GM10248 (cell line): ENCODE measurements around the gene SPI1.

ENCODE experiments used
- CTCF ChIA-PET: fragments of 300-600 bp; sonication (Branson Sonifier 250); formaldehyde crosslinking; extraction: SDS; loops from one replicate; lab custom pipeline; 2021; ENCODE audit warnings: antibody characterized with exemption; lab: Yijun Ruan, JAX
- POLR2A ChIA-PET: fragments of 350-650 bp; sonication (Branson Sonifier 250); formaldehyde crosslinking; extraction: SDS; loops from one replicate; lab custom pipeline; 2020; ENCODE audit warnings: antibody characterized with exemption; lab: Yijun Ruan, JAX
- DNase-seq: peaks from one replicate; pipeline ENCODE4 v3.0.0; 2012; ENCODE audit errors: extremely low spot score
- CTCF ChIP-seq: IDR thresholded peaks from 2 replicates; pipeline ENCODE4 v1.5.1; 2012; ENCODE audit warnings: mild to moderate bottlenecking, low read depth; ENCODE audit errors: extremely low read depth, missing control alignments, control extremely low read depth

SPI1 gene

GRCh38 chr11:47353978-47354774 is 24.2 kb downstream of the SPI1 start:
- no peak for TF ChIP-seq CTCF
- DNase-seq, result no peak
- ChIA-PET POLR2A (no interaction called here), CTCF (interaction anchor here (0.6 to 1.0 kb wide), 2 partner anchors 27 to 32 kb away, joined by 3 read pairs; no protein-coding TSS in a partner anchor)

GRCh38 chr11:47352556-47352955 is 25.8 kb downstream of the SPI1 start, which contains the start of gene MYBPC3:
Gene MYBPC3, minus strand, starts transcription at chr11:47352702. Its CDS starts 55 bp downstream, at chr11:47352647.
- ChIA-PET CTCF (interaction anchor here (1.1 to 1.2 kb wide), 2 partner anchors 22 to 23 kb away, joined by 3 read pairs; no protein-coding TSS in a partner anchor), POLR2A (no interaction called here)
- no peak for TF ChIP-seq CTCF
- no peak for DNase-seq

- ChIA-PET CTCF (interaction anchor here (1.1 to 1.2 kb wide), 3 partner anchors 22 to 58 kb away, joined by 3 read pairs; no protein-coding TSS in a partner anchor), POLR2A (no interaction called here)
- DNase-seq, result no peak
These were observed 26.9 kb downstream of the SPI1 start for GRCh38 chr11:47351156-47352126.

GRCh38 chr11:47350315-47350714 is 28.0 kb downstream of the SPI1 start:
- TF ChIP-seq CTCF, result no peak
- no peak for DNase-seq
- ChIA-PET POLR2A (no interaction called here), CTCF (interaction anchor here (0.9 to 1.1 kb wide), 4 partner anchors 9 to 57 kb away, joined by 3 read pairs; no protein-coding TSS in a partner anchor)

More at GRCh38 chr11:47351156-47352126, 26.9 kb downstream of the SPI1 start:
- no peak for TF ChIP-seq CTCF

GRCh38 chr11:47349521-47350095 is 28.7 kb downstream of the SPI1 start:
- TF ChIP-seq CTCF, result no peak
- ChIA-PET CTCF (interaction anchor here (0.9 to 1.1 kb wide), 3 partner anchors 10 to 23 kb away, joined by 3 read pairs; no protein-coding TSS in a partner anchor), POLR2A (no interaction called here)
- no peak for DNase-seq
